Measurements from ENCODE around the gene UQCR10. TPM values are rescaled to one million over a fixed set of nuclear protein-coding genes. Genes with fewer than 3 reads are reported as not detected.

The UQCR10 gene
- total and polyA plus RNA-seq, 9 of the 15 experiments (the other 6 are each of a cell fraction or from before 2014, with no cell fraction given): 128 to 903 (median 163) TPM

DNA sequence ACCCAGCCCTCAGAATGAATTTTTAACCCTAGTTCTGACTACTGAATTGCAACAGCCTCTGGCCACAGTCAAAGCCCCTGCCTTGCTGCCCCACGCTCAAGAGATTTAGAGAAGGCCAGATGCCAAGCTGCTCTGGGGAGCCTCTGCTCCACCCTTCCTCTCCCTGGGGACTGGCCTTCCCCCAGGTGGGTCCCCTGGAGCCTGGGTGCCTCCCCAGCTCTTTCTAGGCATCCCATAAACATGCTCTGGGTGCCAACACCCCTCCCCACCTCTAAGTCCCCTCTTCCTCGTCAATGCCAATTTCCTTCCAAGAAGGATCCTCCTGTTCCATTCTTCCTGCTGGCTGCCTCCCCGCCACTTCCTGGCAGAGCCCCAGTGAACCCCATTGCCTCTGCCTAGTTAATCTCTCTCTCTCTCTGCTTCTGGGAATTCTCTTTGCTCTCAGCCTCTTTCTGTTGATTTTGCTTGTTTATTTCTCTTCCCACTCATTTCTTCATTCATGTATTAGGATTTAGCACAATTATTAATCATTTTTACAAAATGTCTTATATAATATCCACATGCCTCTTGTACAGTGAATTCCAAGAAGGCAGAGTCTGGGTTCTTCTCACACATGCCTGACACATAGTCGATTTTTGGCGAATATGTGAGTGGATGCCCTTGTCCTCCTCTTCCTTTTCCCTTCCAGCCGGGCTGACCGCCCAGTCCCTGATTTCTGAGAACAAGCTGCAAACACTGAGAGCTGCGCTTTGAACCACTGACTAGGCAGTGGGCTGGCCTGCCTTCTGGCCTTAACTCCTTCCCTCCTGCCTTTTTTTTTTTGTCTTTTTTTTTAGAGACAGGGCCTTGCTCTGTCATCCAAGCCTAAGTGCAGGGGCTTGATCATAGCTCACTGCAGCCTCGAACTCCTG, 17.5 kb downstream of the UQCR10 start (continued):
- TF ChIP-seq, protein P1, sequence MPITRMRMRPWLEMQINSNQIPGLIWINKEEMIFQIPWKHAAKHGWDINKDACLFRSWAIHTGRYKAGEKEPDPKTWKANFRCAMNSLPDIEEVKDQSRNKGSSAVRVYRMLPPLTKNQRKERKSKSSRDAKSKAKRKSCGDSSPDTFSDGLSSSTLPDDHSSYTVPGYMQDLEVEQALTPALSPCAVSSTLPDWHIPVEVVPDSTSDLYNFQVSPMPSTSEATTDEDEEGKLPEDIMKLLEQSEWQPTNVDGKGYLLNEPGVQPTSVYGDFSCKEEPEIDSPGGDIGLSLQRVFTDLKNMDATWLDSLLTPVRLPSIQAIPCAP (CRISPR knock-in tag; IDR thresholded peaks at IDR 0.05; ENCODE audit: borderline replicate concordance): no peak
- TF ChIP-seq SP2 (IDR thresholded peaks at IDR 0.05; ENCODE audit: extremely low read depth, low read depth, low read length, poor library complexity, severe bottlenecking): no peak

DNA sequence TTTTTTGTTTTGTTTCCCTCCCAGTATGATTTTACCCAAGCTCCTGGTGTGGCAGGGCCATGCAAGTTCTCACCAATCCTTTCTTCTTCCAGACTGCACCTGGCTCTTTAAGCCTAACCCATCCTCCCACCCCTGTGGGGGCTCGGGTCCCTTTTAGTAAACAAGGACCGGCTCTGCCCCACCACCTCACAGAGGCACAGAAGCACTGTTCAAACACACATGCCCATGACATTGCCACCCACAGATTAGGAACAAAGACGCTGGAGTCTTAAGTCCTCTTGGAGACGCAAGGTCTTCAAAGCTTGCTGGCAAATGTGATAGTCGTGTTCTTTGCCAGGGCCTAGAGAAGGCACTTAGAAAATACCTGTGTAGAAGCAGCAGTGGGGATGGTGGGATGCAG, 18.9 kb downstream of the UQCR10 start:
- no peaks in the 10 kb centered on the region for H3K9me3 ChIP-seq (replicated peaks; ENCODE audit: control insufficient read depth, insufficient read depth, low read depth, low read length)
- H3K4me1 ChIP-seq (replicated peaks in 1 of 2; ENCODE audit: control insufficient read depth in 2 of 2, insufficient read depth in 2 of 2, low read length in 2 of 2): peaks cover 5 to 7% of the 10 kb centered on the region in 2 experiments
- no peaks in the 10 kb centered on the region for H3K27me3 ChIP-seq (ENCODE audit: control insufficient read depth in 2 of 2, insufficient read depth in 2 of 2, low read length in 2 of 2)
- intact Hi-C loops (cut with micrococcal nuclease) (no loop called here), in situ Hi-C loops (cut with MboI) (no loop called here)
- H4K20me1 ChIP-seq (replicated peaks; ENCODE audit: control insufficient read depth, insufficient read depth, low read length): no peaks in the 10 kb centered on the region
- ChIA-PET POLR2A (no interaction called here), CTCF (ENCODE audit: low intra/inter-chr PET ratio) (no interaction called here)
- WGBS (ENCODE audit: insufficient coverage, low coverage, missing lambda C conversion rate): 70% methylated on average over 5 of the region's 5 CpGs
- H2AFZ ChIP-seq (ENCODE audit: low read depth, low read length): no peak overlapping the region
- DNase-seq (ENCODE audit: extremely low read depth in 1 of 4, low spot score in 3 of 4) (no peak), ATAC-seq (no peak), FAIRE-seq (no peak)
- peaks cover 29% of the 10 kb centered on the region; the same call in 1 of the 3 replicates for H3K36me3 ChIP-seq (ENCODE audit: control insufficient read depth, insufficient read depth, low read length)
- TF ChIP-seq POLR2AphosphoS2 (IDR thresholded peaks at IDR 0.05; ENCODE audit: low read length): no peak
- no peak for TF ChIP-seq GABPB2 (CRISPR knock-in tag; conservative IDR thresholded peaks at IDR 0.05)
- TF ChIP-seq SRSF7 (optimal IDR thresholded peaks at IDR 0.05; ENCODE audit: low read depth, low read length): no peak
- no peak for TF ChIP-seq ATF7 (IDR thresholded peaks at IDR 0.05)
- no peak overlapping the region for H3K4me2 ChIP-seq (ENCODE audit: insufficient read depth, low read length)
- H3K4me3 ChIP-seq: no peak overlapping the region
- H3K27ac ChIP-seq (ENCODE audit: extremely low read depth, low read depth, low read length): no peak overlapping the region
- no peaks in the 10 kb centered on the region for H3K79me2 ChIP-seq (ENCODE audit: control insufficient read depth, insufficient read depth, low read length)
- no peaks in the 10 kb centered on the region for H3K9me1 ChIP-seq (ENCODE audit: control insufficient read depth, insufficient read depth, low read length)
- no TSS peak for BruUV-seq (replicated peaks)
- no peak overlapping the region for H3K9ac ChIP-seq (ENCODE audit: insufficient read depth in 1 of 2, low read depth in 2 of 2, low read length in 2 of 2)
